ENCODE measurements around the gene CD276.

The CD276 gene

GRCh38 chr15:73760330-73761329 is 76.4 kb downstream of the CD276 start:
- DNase-seq (ENCODE audit: low read depth): no peak
- no peak overlapping the region for H3K4me3 ChIP-seq (ENCODE audit: low read length)
- TF ChIP-seq CTCF (IDR thresholded peaks at IDR 0.05; ENCODE audit: insufficient read depth, low read depth, low read length, missing control alignments): no peak

GRCh38 chr15:73763931-73764330 is 79.7 kb downstream of the CD276 start:
- DNase-seq (ENCODE audit: low read depth): no peak
- no peak overlapping the region for H3K4me3 ChIP-seq (ENCODE audit: low read length)
- TF ChIP-seq CTCF (IDR thresholded peaks at IDR 0.05; ENCODE audit: insufficient read depth, low read depth, low read length, missing control alignments): no peak

Measured in epithelial cell of esophagus (primary cell).